C4-2B (cell line): ENCODE measurements around the gene NR4A3.

Experiments used
- CTCF ChIP-seq: fragments of 450-650 bp; conservative IDR thresholded peaks from 2 replicates; pipeline ENCODE4 v1.5.1; 2017; ENCODE audit warnings: mild to moderate bottlenecking
- ZFX ChIP-seq: fragments of 450-650 bp; IDR thresholded peaks from 2 replicates; pipeline ENCODE4 v1.6.1; 2017

DNA sequence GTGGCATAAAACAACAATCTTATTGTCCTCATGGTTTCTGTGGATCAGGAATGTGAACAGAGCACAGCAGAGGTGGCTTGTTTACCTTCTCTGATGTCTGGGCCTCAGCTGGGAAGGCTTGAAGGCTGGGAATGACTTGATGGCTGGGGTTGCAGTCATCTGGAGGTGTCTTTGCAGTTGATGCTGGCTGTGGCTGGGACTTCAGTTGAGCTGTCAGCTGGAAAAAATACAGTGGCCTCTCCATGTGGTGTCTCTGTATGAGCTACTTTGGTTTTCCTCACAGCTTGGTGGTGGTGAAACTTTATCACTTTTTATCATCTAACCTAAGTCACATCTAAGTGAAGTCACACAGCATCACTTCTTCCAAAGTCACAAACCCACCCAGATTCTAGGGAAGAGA lies 60.1 kb downstream of the NR4A3 start:
- TF ChIP-seq CTCF (no peak), ZFX (no peak)
